MCF 10A (cell line): ENCODE data around the gene CD151. TPM values are rescaled to one million over a fixed set of nuclear protein-coding genes. Genes with fewer than 3 reads are reported as not detected.

Source experiments
- BruUV-seq: library from RNA; stranded (reverse); fragments of 400-500 nt; replicated peaks from 2 replicates; lab custom pipeline; 2021; lab: Mats Ljungman, UMichigan
- CTCF ChIA-PET: fragments of 300-600 bp; sonication (Branson Sonifier 250); formaldehyde crosslinking; extraction: SDS; loops from one replicate; lab custom pipeline; 2021; ENCODE audit warnings: antibody characterized with exemption, inconsistent platforms; lab: Yijun Ruan, JAX
- POLR2A ChIA-PET: fragments of 300-600, 350-650 bp; sonication (Branson Sonifier 250); formaldehyde crosslinking; extraction: SDS; loops from one replicate; lab custom pipeline; 2020; ENCODE audit warnings: antibody characterized with exemption, inconsistent platforms; lab: Yijun Ruan, JAX
- DNase-seq: peaks from one replicate; pipeline ENCODE4 v3.0.0-alpha.2; 2018; ENCODE audit not compliant: unreplicated experiment
- H3K27ac Mint-ChIP-seq: one replicate; pipeline ENCODE4 v1.8.0; 2022; ENCODE audit warnings: mild to moderate bottlenecking, low read depth, mixed read lengths; ENCODE audit not compliant: unreplicated experiment
- H3K27me3 Mint-ChIP-seq: one replicate; pipeline ENCODE4 v1.8.0; 2022; ENCODE audit warnings: mixed read lengths; ENCODE audit not compliant: insufficient read depth, unreplicated experiment
- H3K36me3 Mint-ChIP-seq: one replicate; pipeline ENCODE4 v1.8.0; 2022; ENCODE audit warnings: mild to moderate bottlenecking, moderate library complexity, mixed read lengths; ENCODE audit not compliant: insufficient read depth, unreplicated experiment
- H3K4me1 Mint-ChIP-seq: one replicate; pipeline ENCODE4 v1.8.0; 2022; ENCODE audit warnings: mixed read lengths; ENCODE audit not compliant: insufficient read depth, unreplicated experiment
- H3K4me3 Mint-ChIP-seq: one replicate; pipeline ENCODE4 v1.8.0; 2022; ENCODE audit warnings: mild to moderate bottlenecking, moderate library complexity, mixed read lengths; ENCODE audit not compliant: unreplicated experiment
- H3K9me3 Mint-ChIP-seq: one replicate; pipeline ENCODE4 v1.8.0; 2022; ENCODE audit warnings: mixed read lengths; ENCODE audit not compliant: unreplicated experiment
- intact Hi-C: fragments of 100-400 bp; cut with micrococcal nuclease; formaldehyde crosslinking; loops from 2 replicates; pipeline ENCODE4 v1.14.1; 2022
- total RNA-seq: library from RNA; stranded (reverse); gene quantifications from 2 replicates; pipeline ENCODE4 v1.2.3, GENCODE V29; 2022
- TF ChIP-seq, protein P1 (sequence below): fragments of 200-600 bp; IDR thresholded peaks from one replicate; pipeline ENCODE4 v1.8.0; 2022; ENCODE audit warnings: antibody characterized with exemption, mild to moderate bottlenecking; ENCODE audit not compliant: unreplicated experiment

The CD151 gene
- total RNA-seq, 1 experiment from 2014 or later: 412 TPM

- intact Hi-C loops: no loop called here
- Mint-ChIP-seq H3K9me3 (no peaks in the 10 kb centered on the region), H3K4me3 (no peak overlapping the region), H3K4me1 (no peaks in the 10 kb centered on the region), H3K27me3 (no peaks in the 10 kb centered on the region), H3K36me3 (peaks cover 57% of the 10 kb centered on the region), H3K27ac (no peak overlapping the region)
- ChIA-PET CTCF (interaction anchor here (1.4 kb wide), 1 partner anchor 14 kb away, joined by 4 read pairs; no protein-coding TSS in a partner anchor), POLR2A (interaction anchor here (1.0 to 1.4 kb wide), 2 partner anchors 16 to 33 kb away, joined by 4 to 6 read pairs; no protein-coding TSS in a partner anchor)
- TF ChIP-seq, protein P1, sequence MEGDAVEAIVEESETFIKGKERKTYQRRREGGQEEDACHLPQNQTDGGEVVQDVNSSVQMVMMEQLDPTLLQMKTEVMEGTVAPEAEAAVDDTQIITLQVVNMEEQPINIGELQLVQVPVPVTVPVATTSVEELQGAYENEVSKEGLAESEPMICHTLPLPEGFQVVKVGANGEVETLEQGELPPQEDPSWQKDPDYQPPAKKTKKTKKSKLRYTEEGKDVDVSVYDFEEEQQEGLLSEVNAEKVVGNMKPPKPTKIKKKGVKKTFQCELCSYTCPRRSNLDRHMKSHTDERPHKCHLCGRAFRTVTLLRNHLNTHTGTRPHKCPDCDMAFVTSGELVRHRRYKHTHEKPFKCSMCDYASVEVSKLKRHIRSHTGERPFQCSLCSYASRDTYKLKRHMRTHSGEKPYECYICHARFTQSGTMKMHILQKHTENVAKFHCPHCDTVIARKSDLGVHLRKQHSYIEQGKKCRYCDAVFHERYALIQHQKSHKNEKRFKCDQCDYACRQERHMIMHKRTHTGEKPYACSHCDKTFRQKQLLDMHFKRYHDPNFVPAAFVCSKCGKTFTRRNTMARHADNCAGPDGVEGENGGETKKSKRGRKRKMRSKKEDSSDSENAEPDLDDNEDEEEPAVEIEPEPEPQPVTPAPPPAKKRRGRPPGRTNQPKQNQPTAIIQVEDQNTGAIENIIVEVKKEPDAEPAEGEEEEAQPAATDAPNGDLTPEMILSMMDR: no peak
- DNase-seq: no peak
- no TSS peak for BruUV-seq
Measured at GRCh38 chr11:862081-862661, 29.4 kb downstream of the CD151 start.

DNA sequence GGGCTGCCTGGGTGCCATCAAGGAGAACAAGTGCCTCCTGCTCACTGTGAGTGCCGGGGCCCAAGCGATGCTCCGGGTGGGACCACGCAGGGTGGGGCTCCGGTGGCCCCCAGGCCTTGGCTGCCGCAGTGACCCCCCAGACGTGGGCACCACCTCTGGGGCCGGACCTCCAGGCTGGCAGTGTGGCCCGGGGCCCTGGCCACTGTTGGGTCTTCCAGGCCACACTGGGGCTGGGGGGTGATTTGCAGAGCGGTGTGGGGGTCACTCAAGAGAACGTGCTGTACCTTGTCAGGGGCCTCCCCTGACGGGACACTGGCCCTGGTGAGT, 29.9 kb downstream of the CD151 start:
- TF ChIP-seq, protein P1: no peak
- Mint-ChIP-seq H3K4me1 (no peaks in the 10 kb centered on the region), H3K27me3 (no peaks in the 10 kb centered on the region), H3K4me3 (no peak overlapping the region), H3K27ac (no peak overlapping the region), H3K36me3 (peaks cover 62% of the 10 kb centered on the region), H3K9me3 (no peaks in the 10 kb centered on the region)
- BruUV-seq: no TSS peak
- no peak for DNase-seq
- intact Hi-C loops: no loop called here
- ChIA-PET POLR2A (interaction anchor here (1.0 kb wide), 1 partner anchor 17 kb away, joined by 6 read pairs; no protein-coding TSS in a partner anchor), CTCF (interaction anchor here (1.4 kb wide), 1 partner anchor 14 kb away, joined by 4 read pairs; no protein-coding TSS in a partner anchor)

DNA sequence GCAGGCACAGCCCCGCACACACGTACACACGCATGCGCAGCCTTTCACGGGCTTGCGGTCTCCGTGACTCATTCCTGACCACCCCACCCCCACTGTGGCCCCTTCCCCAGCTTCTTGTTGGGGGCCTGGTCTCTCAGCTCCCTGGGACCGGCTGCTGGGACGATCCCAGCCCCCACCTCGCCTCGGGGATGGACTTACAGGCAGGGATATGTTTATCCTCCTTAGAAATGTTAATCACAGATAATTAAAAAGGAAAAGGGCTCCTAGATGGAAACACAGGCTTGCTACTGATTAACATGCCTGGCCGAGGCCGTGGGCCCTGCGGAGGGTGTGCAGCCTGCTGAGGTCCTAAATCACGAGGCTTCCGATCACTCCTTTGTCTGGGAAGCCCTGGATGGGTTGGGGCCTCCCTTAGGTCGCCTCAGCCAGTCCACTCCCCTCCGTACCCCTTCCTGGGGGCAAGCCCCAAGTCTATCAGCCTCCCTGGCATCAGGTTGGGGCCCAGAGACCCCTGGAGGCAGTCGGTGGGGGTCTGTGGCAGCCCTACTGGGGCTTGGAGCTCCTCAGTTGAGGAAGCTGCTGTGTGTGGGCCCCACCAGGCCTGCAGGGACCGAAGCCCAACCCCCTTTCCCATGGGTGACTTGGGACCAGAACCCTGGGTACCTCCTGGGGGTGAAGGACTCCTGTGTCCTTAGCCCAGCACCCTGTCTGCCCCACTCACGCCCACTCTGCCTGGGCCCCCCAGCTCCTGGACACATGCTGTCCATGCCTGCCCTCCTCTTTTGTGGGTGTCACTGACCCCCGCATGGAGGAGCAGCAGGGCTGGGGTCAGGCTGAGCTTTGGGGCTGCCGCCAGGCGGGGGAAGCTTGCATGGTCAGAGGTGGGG, 30.5 kb downstream of the CD151 start:
- H3K36me3 Mint-ChIP-seq: peaks cover 67% of the 10 kb centered on the region
- no peaks in the 10 kb centered on the region for H3K27me3 Mint-ChIP-seq
- no peaks in the 10 kb centered on the region for H3K4me1 Mint-ChIP-seq
- BruUV-seq: no TSS peak
- no peak for DNase-seq
- no peak overlapping the region for H3K4me3 Mint-ChIP-seq
- no peaks in the 10 kb centered on the region for H3K9me3 Mint-ChIP-seq
- ChIA-PET POLR2A (interaction anchor here (0.7 to 1.0 kb wide), 3 partner anchors 16 to 19 kb away, joined by 3 to 6 read pairs (median 4); no protein-coding TSS in a partner anchor), CTCF (interaction anchor here (0.7 to 1.4 kb wide), 2 partner anchors 15 to 65 kb away, joined by 3 to 4 read pairs; no protein-coding TSS in a partner anchor)
- no peak overlapping the region for H3K27ac Mint-ChIP-seq
- intact Hi-C loops: no loop called here
- TF ChIP-seq, protein P1: no peak
